GM19099 (cell line): Measurements from ENCODE around the gene HSPA1L.

Source experiments
- POLR2A ChIP-seq: IDR thresholded peaks from 3 replicates; pipeline ENCODE4 v1.6.1; 2011; ENCODE audit warnings: low read depth; ENCODE audit not compliant: insufficient read length; ENCODE audit errors: extremely low read depth

The HSPA1L gene

GRCh38 chr6:31775633-31776484, 39.2 kb downstream of the HSPA1L start:
- no peak for TF ChIP-seq POLR2A

GRCh38 chr6:31775184-31775583, 39.9 kb downstream of the HSPA1L start:
- TF ChIP-seq POLR2A: no peak

- no peak for TF ChIP-seq POLR2A
Measured at GRCh38 chr6:31771992-31772358, 43.1 kb downstream of the HSPA1L start.

GRCh38 chr6:31770860-31771259, 44.2 kb downstream of the HSPA1L start:
- TF ChIP-seq POLR2A: no peak

GRCh38 chr6:31769684-31770371, 45.3 kb downstream of the HSPA1L start:
- no peak for TF ChIP-seq POLR2A

GRCh38 chr6:31768363-31769257, 46.5 kb downstream of the HSPA1L start:
- TF ChIP-seq POLR2A: no peak

- no peak for TF ChIP-seq POLR2A
Measured at GRCh38 chr6:31767096-31767645, 47.9 kb downstream of the HSPA1L start.

GRCh38 chr6:31765910-31766794, 48.9 kb downstream of the HSPA1L start:
- no peak for TF ChIP-seq POLR2A

- no peak for TF ChIP-seq POLR2A
Measured at GRCh38 chr6:31765559-31765909, 49.5 kb downstream of the HSPA1L start.

GRCh38 chr6:31764198-31764597, 50.9 kb downstream of the HSPA1L start:
- TF ChIP-seq POLR2A: no peak

GRCh38 chr6:31763619-31763940, 51.5 kb downstream of the HSPA1L start:
- no peak for TF ChIP-seq POLR2A

- no peak for TF ChIP-seq POLR2A
Measured at GRCh38 chr6:31762878-31763618, 52.0 kb downstream of the HSPA1L start.

- TF ChIP-seq POLR2A: no peak
Measured at GRCh38 chr6:31762356-31762755, 52.7 kb downstream of the HSPA1L start, which contains the start of gene SAPCD1. Gene SAPCD1, plus strand, starts transcription at chr6:31762656. Its CDS starts 399 bp downstream, at chr6:31763055.
